Panc1 (cell line): Measurements from ENCODE around the gene HOXB7. TPM values are rescaled to one million over a fixed set of nuclear protein-coding genes. Genes with fewer than 3 reads are reported as not detected.
A peak's percentile ranks its signal among the peaks of the same experiment; 100 is the strongest.

ENCODE experiments used
- ATAC-seq: fragments of 200-7000 bp; cut with Tn5 transposase; 2 replicates; pipeline ENCODE4 v1.9.1; 2020; ENCODE audit warnings: mild to moderate bottlenecking, moderate library complexity
- BruUV-seq: library from RNA; stranded (reverse); fragments of 400-500 nt; replicated peaks from 2 replicates; lab custom pipeline; 2021; lab: Mats Ljungman, UMichigan
- CTCF ChIA-PET: fragments of 300-600 bp; sonication (Branson Sonifier 250); formaldehyde crosslinking; loops from one replicate; lab custom pipeline; 2022; ENCODE audit warnings: antibody characterized with exemption; lab: Charles Lee
- POLR2A ChIA-PET: fragments of 300-600 bp; sonication (Branson Sonifier 250); formaldehyde crosslinking; loops from one replicate; lab custom pipeline; 2022; ENCODE audit warnings: antibody characterized with exemption; lab: Charles Lee
- DNase-seq: peaks from one replicate; pipeline ENCODE4 v3.0.0-alpha.2; 2010; ENCODE audit warnings: low read depth, low spot score
- H3K27ac ChIP-seq: 2 replicates; pipeline ENCODE4 v1.5.1; 2011; ENCODE audit warnings: mild to moderate bottlenecking, low read length, inconsistent platforms
- H3K27me3 ChIP-seq: fragments of 200-500 bp; sonication (Bioruptor generic); 2 replicates; pipeline ENCODE4 v1.6.0; 2014; ENCODE audit warnings: low read length, inconsistent platforms; ENCODE audit not compliant: control insufficient read depth, insufficient read depth
- H3K36me3 ChIP-seq: fragments of 200-500 bp; sonication (Bioruptor generic); 2 replicates; pipeline ENCODE4 v1.5.1; 2014; ENCODE audit warnings: inconsistent platforms, mild to moderate bottlenecking, low read length, moderate library complexity; ENCODE audit not compliant: control insufficient read depth, insufficient read depth
- H3K4me1 ChIP-seq: 2 replicates; pipeline ENCODE4 v1.5.1; 2011; ENCODE audit warnings: inconsistent platforms, mild to moderate bottlenecking, low read length, moderate library complexity; ENCODE audit not compliant: control insufficient read depth, insufficient read depth
- H3K4me3 ChIP-seq, 2 experiments: 2 replicates each; pipeline ENCODE4 v1.5.1; 2011 to 2012; ENCODE audit warnings: low read depth in 2 of 2, low read length in 2 of 2, mild to moderate bottlenecking in 2 of 2, inconsistent platforms in 1 of 2, moderate library complexity in 1 of 2
- H3K9me3 ChIP-seq: fragments of 200-500 bp; sonication (Bioruptor generic); 2 replicates; pipeline ENCODE4 v1.5.1; 2014; ENCODE audit warnings: low read depth, mild to moderate bottlenecking, inconsistent platforms, low read length, moderate library complexity; ENCODE audit not compliant: control insufficient read depth, insufficient read depth
- POLR2AphosphoS5 ChIP-seq: IDR thresholded peaks from 2 replicates; pipeline ENCODE4 v1.6.1; 2012; ENCODE audit warnings: mild to moderate bottlenecking, low read depth, low read length, moderate library complexity
- SIN3A ChIP-seq: IDR thresholded peaks from 2 replicates; pipeline ENCODE4 v1.6.1; 2012; ENCODE audit warnings: low read depth, mild to moderate bottlenecking, low read length, moderate library complexity, borderline replicate concordance; ENCODE audit not compliant: insufficient read depth
- TCF7L2 ChIP-seq: IDR thresholded peaks from 2 replicates; pipeline ENCODE4 v1.6.1; 2011; ENCODE audit warnings: mild to moderate bottlenecking, low read depth, low read length, inconsistent platforms
- in situ Hi-C: cut with HindIII; loops from 2 replicates; pipeline ENCODE4 v1.10.0; 2016; ENCODE audit warnings: low sequenced_read_pairs, low pct_unique_long_range_greater_than_20kb
- intact Hi-C: fragments of 100-400 bp; cut with micrococcal nuclease; formaldehyde crosslinking; loops from one replicate; pipeline ENCODE4 v1.10.0; 2022; ENCODE audit not compliant: unreplicated experiment
- total RNA-seq: library from RNA; stranded (reverse); gene quantifications from one replicate; pipeline ENCODE4 v1.2.1, GENCODE V29; 2021; ENCODE audit not compliant: unreplicated experiment
- TF ChIP-seq, protein P1 (sequence below), 2 experiments: IDR thresholded peaks; 2 replicates each; pipeline ENCODE4 v1.6.1; 2011 to 2012; ENCODE audit warnings: low read depth in 2 of 2, control low read depth in 1 of 2, low read length in 1 of 2, mild to moderate bottlenecking in 1 of 2, moderate library complexity in 1 of 2; ENCODE audit not compliant: insufficient read depth in 1 of 2
- TF ChIP-seq, protein P2 (sequence below): fragments of 450-650 bp; IDR thresholded peaks from 2 replicates; pipeline ENCODE4 v1.5.1; 2017; ENCODE audit warnings: mild to moderate bottlenecking

The HOXB7 gene
- total RNA-seq, 1 experiment from 2014 or later: 44.0 TPM

DNA sequence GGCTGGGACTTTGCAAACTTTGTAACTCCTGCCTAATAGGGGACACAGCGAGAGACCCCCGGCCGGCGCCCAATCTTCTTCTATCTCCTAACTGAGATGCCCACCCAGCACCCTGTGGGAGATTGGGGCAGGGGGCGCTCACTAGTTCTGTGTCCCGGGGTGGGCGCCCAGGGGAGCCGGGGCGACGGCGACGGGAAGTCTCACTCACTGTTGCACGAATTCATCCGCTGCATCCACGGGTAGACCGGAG lies 13.4 kb downstream of the HOXB7 start:
- H3K27ac ChIP-seq: peak overlapping the region; percentile 99
- H3K4me3 ChIP-seq: peak overlapping the region; percentile 70 to 99
- in situ Hi-C loops (no loop called here), intact Hi-C loops (no loop called here)
- DNase-seq (no peak), ATAC-seq (no peak)
- H3K9me3 ChIP-seq: no peaks in the 10 kb centered on the region
- no peaks in the 10 kb centered on the region for H3K27me3 ChIP-seq
- ChIA-PET CTCF (no interaction called here), POLR2A (interaction anchor here (0.6 to 2.1 kb wide), 3 partner anchors 9 to 540 kb away, joined by 3 to 7 read pairs (median 5); no protein-coding TSS in a partner anchor)
- BruUV-seq: no TSS peak
- no peaks in the 10 kb centered on the region; the same call in 1 of the 2 replicates for H3K36me3 ChIP-seq
- TF ChIP-seq, protein P1, sequence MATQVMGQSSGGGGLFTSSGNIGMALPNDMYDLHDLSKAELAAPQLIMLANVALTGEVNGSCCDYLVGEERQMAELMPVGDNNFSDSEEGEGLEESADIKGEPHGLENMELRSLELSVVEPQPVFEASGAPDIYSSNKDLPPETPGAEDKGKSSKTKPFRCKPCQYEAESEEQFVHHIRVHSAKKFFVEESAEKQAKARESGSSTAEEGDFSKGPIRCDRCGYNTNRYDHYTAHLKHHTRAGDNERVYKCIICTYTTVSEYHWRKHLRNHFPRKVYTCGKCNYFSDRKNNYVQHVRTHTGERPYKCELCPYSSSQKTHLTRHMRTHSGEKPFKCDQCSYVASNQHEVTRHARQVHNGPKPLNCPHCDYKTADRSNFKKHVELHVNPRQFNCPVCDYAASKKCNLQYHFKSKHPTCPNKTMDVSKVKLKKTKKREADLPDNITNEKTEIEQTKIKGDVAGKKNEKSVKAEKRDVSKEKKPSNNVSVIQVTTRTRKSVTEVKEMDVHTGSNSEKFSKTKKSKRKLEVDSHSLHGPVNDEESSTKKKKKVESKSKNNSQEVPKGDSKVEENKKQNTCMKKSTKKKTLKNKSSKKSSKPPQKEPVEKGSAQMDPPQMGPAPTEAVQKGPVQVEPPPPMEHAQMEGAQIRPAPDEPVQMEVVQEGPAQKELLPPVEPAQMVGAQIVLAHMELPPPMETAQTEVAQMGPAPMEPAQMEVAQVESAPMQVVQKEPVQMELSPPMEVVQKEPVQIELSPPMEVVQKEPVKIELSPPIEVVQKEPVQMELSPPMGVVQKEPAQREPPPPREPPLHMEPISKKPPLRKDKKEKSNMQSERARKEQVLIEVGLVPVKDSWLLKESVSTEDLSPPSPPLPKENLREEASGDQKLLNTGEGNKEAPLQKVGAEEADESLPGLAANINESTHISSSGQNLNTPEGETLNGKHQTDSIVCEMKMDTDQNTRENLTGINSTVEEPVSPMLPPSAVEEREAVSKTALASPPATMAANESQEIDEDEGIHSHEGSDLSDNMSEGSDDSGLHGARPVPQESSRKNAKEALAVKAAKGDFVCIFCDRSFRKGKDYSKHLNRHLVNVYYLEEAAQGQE (IDR thresholded peaks at IDR 0.05; ENCODE audit: insufficient read depth in 1 of 2, low read depth in 2 of 2, low read length in 1 of 2): no peak
- TF ChIP-seq, protein P2, sequence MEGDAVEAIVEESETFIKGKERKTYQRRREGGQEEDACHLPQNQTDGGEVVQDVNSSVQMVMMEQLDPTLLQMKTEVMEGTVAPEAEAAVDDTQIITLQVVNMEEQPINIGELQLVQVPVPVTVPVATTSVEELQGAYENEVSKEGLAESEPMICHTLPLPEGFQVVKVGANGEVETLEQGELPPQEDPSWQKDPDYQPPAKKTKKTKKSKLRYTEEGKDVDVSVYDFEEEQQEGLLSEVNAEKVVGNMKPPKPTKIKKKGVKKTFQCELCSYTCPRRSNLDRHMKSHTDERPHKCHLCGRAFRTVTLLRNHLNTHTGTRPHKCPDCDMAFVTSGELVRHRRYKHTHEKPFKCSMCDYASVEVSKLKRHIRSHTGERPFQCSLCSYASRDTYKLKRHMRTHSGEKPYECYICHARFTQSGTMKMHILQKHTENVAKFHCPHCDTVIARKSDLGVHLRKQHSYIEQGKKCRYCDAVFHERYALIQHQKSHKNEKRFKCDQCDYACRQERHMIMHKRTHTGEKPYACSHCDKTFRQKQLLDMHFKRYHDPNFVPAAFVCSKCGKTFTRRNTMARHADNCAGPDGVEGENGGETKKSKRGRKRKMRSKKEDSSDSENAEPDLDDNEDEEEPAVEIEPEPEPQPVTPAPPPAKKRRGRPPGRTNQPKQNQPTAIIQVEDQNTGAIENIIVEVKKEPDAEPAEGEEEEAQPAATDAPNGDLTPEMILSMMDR: no peak
- TF ChIP-seq TCF7L2: no peak
- no peak for TF ChIP-seq SIN3A
- TF ChIP-seq POLR2AphosphoS5: no peak
- peaks cover 54% of the 10 kb centered on the region for H3K4me1 ChIP-seq

DNA sequence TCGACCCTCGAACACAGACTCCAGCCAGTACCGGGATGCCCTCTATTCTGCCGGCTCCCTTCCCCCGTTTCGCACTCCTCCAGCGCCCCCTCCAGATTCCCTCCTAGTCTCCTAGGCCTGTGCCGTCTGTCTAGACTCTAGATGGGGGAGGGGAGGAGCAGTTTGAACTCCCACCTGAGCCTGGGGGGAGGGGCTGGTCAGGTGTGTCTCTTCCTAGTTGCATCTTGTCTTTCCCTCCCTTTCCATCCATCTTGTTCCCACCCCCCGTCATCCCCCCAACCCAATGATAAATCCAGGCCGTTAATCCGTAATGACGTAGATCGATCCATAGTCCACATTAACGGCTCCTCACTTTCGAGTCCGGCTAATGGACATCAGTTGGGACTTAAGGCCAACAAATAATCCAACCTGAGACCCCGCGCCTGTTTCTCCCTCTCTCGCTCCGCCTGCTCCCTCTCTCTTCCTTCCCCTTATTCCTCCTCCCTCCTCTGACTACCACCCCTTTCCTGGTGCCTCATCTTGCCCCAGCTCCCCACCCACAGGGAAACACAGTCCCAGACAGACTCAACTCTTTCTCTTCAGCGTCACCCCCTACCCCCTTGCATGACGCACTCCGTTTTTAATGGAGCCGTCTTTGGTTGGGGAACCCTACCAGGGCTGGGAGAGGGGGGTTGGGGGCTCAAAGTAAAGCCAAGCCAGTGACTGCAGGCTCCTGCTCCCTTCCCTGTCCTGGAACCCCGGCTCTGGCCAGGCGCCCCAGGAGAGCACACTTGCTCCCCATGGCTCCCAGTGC lies 13.9 kb downstream of the HOXB7 start:
- H3K27ac ChIP-seq: peak overlapping the region; percentile 99
- no peaks in the 10 kb centered on the region; the same call in 1 of the 2 replicates for H3K36me3 ChIP-seq
- peak overlapping the region; percentile 70 to 99 for H3K4me3 ChIP-seq
- POLR2A ChIA-PET: interaction anchor here (0.6 to 1.0 kb wide), 4 partner anchors 8 to 56 kb away, joined by 3 to 13 read pairs (median 4); partner anchors contain the start of gene HOXB6
- CTCF ChIA-PET: interaction anchor here (0.6 kb wide), 1 partner anchor 20 kb away, joined by 3 read pairs; no protein-coding TSS in a partner anchor
- ATAC-seq: peak; percentile 7
- H3K4me1 ChIP-seq: peaks cover 55% of the 10 kb centered on the region
- TSS peak; percentile 24 for BruUV-seq
- no peak for DNase-seq
- H3K27me3 ChIP-seq: no peaks in the 10 kb centered on the region
- intact Hi-C loops (no loop called here), in situ Hi-C loops (no loop called here)
- TF ChIP-seq, protein P2: peak; percentile 41
- TF ChIP-seq TCF7L2 (no peak), SIN3A (0 out of 2 replicates have a peak, but pooled peaks have one; percentile 42), POLR2AphosphoS5 (peak; percentile 64)
- no peaks in the 10 kb centered on the region for H3K9me3 ChIP-seq
